ENCODE results near the gene FKBP14.
A peak's percentile ranks its signal among the peaks of the same experiment; 100 is the strongest.
"Not testable (repeated sequence)": the region's sequence is repeated elsewhere in the genome, so short reads cannot be mapped to it uniquely, and the experiment has no call there.

The FKBP14 gene

DNA sequence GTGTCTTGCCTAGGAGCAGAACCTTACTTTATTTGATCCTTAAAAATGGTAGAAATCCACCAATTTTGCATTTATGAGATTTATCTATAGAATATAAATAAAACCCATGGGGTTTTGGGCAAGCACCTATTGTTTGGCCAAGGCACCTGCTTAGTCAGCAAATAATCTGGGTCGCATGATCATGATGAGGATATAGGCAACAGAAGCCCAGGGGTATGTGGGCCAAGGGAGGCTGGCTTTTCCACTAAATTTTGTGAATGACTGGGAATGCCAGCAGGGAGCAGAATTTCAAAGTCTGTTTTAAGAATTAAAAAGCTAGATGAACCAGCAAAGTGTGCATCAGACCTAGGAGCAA is 54.2 kb downstream of the FKBP14 start:
- intact Hi-C loops (cut with DNase I) = no loop called here
- DNase-seq = no peak

DNA sequence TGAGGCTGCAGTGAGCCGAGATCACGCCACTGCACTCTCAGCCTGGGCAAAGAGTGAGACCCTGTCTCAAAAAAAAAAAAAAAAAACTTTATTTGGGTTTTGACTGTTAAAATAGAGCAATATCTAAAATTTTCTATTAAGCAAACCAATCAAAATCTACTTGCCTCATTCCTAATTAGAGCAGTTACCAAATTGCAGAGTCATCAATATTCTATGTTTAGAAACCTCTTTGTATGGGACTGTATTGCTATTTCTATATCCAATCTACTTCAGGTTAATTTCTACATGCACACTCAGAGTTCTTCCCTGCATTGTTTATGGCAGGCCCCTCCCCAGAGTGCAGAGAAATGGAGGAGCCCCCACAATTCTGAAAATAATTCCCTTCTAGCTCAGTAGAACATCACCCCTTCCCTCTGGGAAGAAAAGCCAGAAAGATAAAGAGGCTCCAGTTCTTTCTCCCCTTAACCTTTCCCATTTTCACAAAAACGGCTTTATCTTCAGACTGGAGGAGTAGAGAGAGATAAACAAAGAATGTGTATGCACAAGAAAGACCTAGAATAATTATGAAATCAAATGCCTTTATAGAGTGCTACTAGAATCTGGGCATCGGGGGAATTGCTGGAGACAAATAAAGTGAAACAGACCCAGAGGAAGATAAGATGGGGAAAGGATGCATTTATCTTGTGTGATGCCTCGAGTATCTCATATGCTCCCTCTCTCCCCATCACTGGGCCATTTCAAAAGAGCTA is 54.8 kb downstream of the FKBP14 start:
- intact Hi-C loops (cut with DNase I) = no loop called here
- DNase-seq = no peak

DNA sequence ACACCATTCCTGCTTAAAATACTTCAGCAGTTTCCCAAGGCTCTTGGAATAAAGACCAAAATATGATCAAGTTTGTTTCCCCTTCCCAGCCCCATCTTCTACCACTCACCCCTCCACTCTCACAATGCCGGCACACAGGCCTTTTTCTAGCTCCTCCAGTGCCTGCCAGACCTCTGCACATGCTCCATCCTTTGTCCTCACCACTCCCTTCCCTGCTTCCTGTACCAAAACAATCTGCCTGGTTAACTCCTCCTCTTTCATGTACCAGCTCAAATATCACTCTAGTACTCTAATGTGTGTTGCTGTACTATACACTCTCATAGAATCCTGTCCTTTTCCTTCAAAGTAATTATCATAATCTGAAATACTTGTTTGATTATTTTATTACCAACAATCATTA is 56.3 kb downstream of the FKBP14 start:
- intact Hi-C loops (cut with DNase I) = no loop called here
- no peak for DNase-seq

DNA sequence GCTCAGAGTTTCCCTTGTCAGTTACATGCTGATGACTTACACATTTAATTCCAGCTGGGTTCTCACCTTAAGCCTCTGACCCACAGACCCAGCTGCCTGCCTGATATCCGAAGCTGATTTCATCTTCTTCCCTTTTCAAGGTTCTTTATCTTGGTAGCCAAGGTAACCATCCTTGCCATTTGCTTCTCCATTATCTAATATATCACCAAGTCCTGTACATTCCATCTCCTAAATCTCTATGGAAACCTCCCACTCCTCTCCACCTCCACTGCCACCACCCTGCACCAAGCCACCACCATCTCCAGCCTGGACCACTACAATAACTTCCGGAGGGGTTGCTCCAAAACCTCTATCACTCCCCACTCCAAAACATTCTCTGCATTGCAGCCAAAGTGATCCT is 56.8 kb downstream of the FKBP14 start:
- no peak for DNase-seq
- intact Hi-C loops (cut with DNase I) = no loop called here

DNA sequence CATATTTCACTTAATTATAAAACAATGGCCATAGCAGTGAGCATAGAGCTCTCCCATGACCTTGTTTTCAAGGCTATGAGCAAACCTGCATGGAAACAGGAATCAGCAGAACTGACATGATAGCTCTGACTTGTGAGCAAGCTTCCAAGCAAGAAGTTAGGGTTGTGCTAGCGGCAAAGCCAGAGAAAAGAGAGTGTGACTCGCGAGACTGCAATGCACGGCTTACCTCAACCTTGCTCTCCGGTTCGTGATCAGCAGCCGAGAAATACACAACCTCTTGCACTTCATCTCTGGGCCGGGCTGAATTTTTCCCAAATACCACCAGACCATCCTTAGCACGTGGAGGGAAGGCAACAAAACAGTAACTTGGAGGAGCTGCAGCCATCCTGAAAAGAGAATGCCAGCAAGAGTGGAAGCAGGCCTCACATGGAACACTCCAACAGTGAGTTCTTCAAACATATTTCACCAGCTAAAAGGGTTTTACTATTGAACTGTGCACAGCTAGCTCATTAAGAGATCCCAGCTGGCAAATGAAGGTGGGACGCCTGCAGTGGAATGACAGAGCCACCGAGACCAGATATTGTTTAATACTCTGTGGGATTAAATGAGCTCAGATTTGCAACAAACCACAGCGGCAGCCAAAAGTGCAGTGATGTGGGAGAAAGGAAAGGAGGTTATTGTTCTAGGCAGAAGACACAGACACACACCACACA is 57.7 kb downstream of the FKBP14 start:
- DNase-seq = peak in 19 of 42 donors; percentile 12 to 64 (median 42)
- intact Hi-C loops (cut with DNase I) = no loop called here

DNA sequence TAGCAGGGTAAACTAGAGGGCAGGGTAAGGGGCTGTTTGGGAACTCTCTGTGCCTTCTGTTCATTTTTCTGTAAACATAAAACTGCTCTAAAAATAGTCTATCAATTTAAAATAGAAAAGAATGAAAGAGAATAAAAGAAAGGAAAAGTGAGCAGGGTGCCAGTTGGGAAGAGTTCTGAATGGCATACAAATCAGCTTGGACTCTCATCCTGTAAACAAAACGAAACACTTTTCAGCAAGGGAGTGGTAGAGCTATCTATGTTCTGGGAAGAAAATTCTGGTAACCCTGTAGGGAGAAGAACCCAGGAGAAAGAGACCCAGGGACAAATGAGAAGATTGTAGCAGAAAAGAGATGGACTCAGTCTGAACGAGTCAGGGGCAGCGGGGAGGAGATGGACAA is 61.5 kb downstream of the FKBP14 start:
- no peak for DNase-seq
- intact Hi-C loops (cut with DNase I) = no loop called here

GRCh38 chr7:29962035-29962434 is 64.5 kb downstream of the FKBP14 start:
- DNase-seq = no peak
- intact Hi-C loops (cut with DNase I) = no loop called here

- DNase-seq; intact Hi-C loops (cut with DNase I): not testable (repeated sequence)
These were observed 64.9 kb downstream of the FKBP14 start for GRCh38 chr7:29961611-29962010.
